Heart left ventricle (tissue), 13 donors: ENCODE data around the gene BMX.

Experiments used
- CTCF ChIP-seq, 12 donors: fragments of 200-600 bp; sonication (generic) in 4 of 12; IDR thresholded peaks; one replicate each; pipeline versions ENCODE4 v1.5.0 to v1.8.0; 2018 to 2022; ENCODE audit warnings: antibody characterized with exemption in 12 of 12, mild to moderate bottlenecking in 5 of 12
- POLR2A ChIP-seq, 2 donors: fragments of 450-650 bp; IDR thresholded peaks; one replicate each; pipeline ENCODE4 v1.6.1; 2017; ENCODE audit warnings: antibody characterized with exemption in 2 of 2, mild to moderate bottlenecking in 2 of 2, moderate library complexity in 2 of 2
- donor health status: ischemic (EF 13 %, LVEDD 7.1; RV severe dilation, severe dysfunction).
- donor health status: DM: no; HTN: yes; CAD: no.
- donor health status: DM: no; HTN: no; CAD: no.
- donor health status: ischemic (EF 25% LVEDD 6.9; RV normal size, moderate dysfunction).
- donor health status: ischemic (EF 25% LVEDD 5.7; RV mildly dilated, moderate dysfunction).
- donor health status: ischemic (EF 35%, LVEDD 5.7; RV mildly dilated, moderate dysfunction).
- donor health status: nonischemic (EF 11% LVEDD 7.7; RV severe dilation, severe dysfunction).
- donor health status: DM: yes; HTN: yes; CAD: no.
- donor health status: PGD.
- donor health status: ischemic (EF 29% LVEDD 5.4; RV normal size, mild dysfunction).
- donor health status: nonischemic (EF 23%, LVEDD 6.1; RV moderate dilation, normal function).

GRCh38 chrX:15605226-15605625 lies 104.6 kb downstream of the BMX start:
- TF ChIP-seq CTCF (IDR thresholded peaks at IDR 0.05), result no peak
- TF ChIP-seq POLR2A (IDR thresholded peaks at IDR 0.05), result no peak
